GM12801 (cell line): ENCODE data around the gene QPCT.

Experiments used
- TF ChIP-seq, protein P1 (sequence below): IDR thresholded peaks from one replicate; pipeline ENCODE4 v1.5.1; 2011; ENCODE audit warnings: control low read depth; ENCODE audit not compliant: insufficient read length; ENCODE audit errors: extremely low read depth

Gene QPCT

GRCh38 chr2:37321029-37321682 is 23.3 kb upstream of the QPCT start:
- TF ChIP-seq, protein P1, sequence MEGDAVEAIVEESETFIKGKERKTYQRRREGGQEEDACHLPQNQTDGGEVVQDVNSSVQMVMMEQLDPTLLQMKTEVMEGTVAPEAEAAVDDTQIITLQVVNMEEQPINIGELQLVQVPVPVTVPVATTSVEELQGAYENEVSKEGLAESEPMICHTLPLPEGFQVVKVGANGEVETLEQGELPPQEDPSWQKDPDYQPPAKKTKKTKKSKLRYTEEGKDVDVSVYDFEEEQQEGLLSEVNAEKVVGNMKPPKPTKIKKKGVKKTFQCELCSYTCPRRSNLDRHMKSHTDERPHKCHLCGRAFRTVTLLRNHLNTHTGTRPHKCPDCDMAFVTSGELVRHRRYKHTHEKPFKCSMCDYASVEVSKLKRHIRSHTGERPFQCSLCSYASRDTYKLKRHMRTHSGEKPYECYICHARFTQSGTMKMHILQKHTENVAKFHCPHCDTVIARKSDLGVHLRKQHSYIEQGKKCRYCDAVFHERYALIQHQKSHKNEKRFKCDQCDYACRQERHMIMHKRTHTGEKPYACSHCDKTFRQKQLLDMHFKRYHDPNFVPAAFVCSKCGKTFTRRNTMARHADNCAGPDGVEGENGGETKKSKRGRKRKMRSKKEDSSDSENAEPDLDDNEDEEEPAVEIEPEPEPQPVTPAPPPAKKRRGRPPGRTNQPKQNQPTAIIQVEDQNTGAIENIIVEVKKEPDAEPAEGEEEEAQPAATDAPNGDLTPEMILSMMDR, result no peak

DNA sequence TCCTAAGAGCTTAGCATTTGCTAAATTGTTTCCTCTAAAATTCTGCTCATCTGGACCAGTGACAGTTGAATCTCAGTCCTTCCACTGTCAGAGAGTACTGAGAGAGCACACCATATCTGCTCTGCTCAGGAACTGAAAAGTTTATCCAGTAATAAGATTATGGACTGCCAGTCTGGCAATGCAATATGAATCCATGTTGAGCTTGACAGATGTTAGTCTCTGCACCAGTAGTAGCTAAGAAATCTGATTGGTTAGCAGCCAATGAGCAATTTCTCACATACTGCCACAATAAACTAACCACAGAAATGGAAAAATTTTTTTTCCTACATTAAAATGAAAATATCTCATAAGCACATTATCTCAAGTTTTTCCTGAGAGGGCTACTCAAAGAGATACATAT is 22.1 kb upstream of the QPCT start:
- TF ChIP-seq, protein P1, result no peak

DNA sequence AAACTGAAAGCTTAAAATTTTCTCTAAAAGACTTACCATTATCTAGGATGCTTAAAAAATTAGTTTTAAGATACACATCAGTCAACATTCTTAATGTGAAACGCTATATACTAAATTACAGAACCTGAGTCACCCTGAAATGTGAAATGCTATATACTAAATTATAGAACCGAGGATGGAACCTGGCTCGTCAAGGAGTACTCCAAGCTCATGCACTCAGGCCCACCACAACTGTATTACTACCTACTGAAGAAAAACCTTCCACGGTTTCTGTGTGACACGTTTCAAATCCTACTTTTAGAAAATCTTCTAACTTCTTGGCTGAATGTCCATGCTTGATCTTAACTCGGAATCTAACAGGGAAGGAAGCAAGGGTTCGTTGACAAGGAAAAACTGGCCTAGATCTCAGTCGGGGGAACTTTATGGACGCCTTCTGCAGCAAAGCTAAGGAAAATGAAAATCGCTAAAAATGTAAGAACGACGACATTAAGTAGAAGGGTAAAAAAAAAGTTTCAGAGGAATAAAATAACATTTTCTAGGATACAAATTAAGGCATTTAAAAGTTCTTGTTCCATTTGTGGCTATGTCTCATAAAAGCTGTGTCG is 21.2 kb upstream of the QPCT start:
- TF ChIP-seq, protein P1, result no peak

GRCh38 chr2:37323781-37324535 is 20.5 kb upstream of the QPCT start:
- TF ChIP-seq, protein P1, result no peak

- TF ChIP-seq, protein P1, result no peak
These were observed 20.0 kb upstream of the QPCT start for GRCh38 chr2:37324536-37324785.

DNA sequence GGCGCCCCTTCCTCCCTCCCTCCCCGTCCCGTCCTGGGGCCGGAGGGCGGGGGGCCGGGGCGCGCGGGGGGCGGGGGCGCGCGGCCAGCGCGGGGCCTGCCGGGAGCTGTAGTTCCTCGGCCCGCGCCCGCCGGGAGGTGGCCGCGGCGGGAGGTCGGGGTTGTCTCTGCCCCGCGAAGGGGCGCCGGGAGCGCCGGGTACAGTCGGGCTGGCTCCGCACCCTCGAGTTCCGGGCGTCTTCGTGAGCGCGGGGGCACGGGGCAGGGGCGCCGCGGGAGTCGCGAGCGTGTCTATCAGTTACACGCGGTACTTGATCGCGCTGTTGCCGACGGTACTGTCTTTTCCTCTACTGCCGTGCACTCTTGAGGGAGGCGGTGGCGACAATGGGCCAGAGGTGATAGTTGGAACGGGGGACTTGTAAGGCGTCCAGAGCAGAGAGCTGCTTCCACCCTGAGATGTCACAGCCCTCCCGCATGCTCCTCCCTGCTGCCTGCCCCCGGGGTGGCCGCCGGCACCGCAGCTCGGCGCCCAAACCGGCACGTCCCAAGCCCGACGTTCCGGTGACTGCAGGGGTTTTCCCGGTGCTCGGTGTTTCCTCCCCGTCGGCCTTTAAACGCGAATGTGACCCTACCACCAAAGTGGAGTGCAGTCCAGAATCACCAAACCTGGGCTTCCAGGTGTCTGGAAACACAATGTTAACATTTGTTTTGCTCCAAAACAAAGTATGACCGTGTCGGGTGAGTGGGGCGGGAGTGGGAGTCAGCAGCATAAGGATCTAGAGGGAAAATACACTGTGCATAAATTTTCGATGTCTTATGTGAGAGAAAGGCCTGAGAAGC is 19.4 kb upstream of the QPCT start, which contains the start of gene PRKD3:
TSS of gene PRKD3 (minus strand) at position 48 of the 839 bp plus-strand sequence. CDS start 8,309 bp downstream, outside the sequence.
- TF ChIP-seq, protein P1, result no peak

- TF ChIP-seq, protein P1, result no peak
These were observed 18.8 kb upstream of the QPCT start for GRCh38 chr2:37325625-37326071.
